H1 (cell line): Measurements from ENCODE around the gene NFIX.

Source experiments
- BACH1 ChIP-seq: IDR thresholded peaks from 2 replicates; pipeline ENCODE4 v1.6.1; 2012; ENCODE audit warnings: low read length, improper control_type of control experiment
- BRCA1 ChIP-seq: IDR thresholded peaks from 2 replicates; pipeline ENCODE4 v1.6.1; 2012; ENCODE audit warnings: low read depth, low read length, improper control_type of control experiment
- CHD2 ChIP-seq: IDR thresholded peaks from 2 replicates; pipeline ENCODE4 v1.6.1; 2012; ENCODE audit warnings: low read length, improper control_type of control experiment
- CREB1 ChIP-seq: IDR thresholded peaks from 2 replicates; pipeline ENCODE4 v1.6.1; 2012; ENCODE audit warnings: inconsistent platforms
- EP300 ChIP-seq, 2 experiments: IDR thresholded peaks; 1 replicate in 1 of 2; 2 replicates in 1 of 2; pipeline ENCODE4 v1.6.1; 2011 to 2012; ENCODE audit warnings: low read depth in 2 of 2, low read length in 2 of 2, mild to moderate bottlenecking in 2 of 2, borderline replicate concordance in 1 of 2, inconsistent platforms in 1 of 2, moderate library complexity in 1 of 2
- HDAC2 ChIP-seq, 2 experiments: fragments of 300-600 bp in 1 of 2; sonication (generic) in 1 of 2; IDR thresholded peaks; 2 replicates each; pipeline ENCODE4 v1.6.1; 2011 to 2012; ENCODE audit warnings: low read depth in 2 of 2, low read length in 2 of 2, mild to moderate bottlenecking in 2 of 2, moderate library complexity in 2 of 2, borderline replicate concordance in 1 of 2, inconsistent platforms in 1 of 2
- NRF1 ChIP-seq: IDR thresholded peaks from 2 replicates; pipeline ENCODE4 v1.6.1; 2011; ENCODE audit warnings: mild to moderate bottlenecking, low read depth, low read length, improper control_type of control experiment
- POLR2A ChIP-seq, 2 experiments: IDR thresholded peaks; 1 replicate in 1 of 2; 2 replicates in 1 of 2; pipeline ENCODE4 v1.6.1; 2011; ENCODE audit warnings: low read depth in 2 of 2, low read length in 2 of 2, mild to moderate bottlenecking in 2 of 2; ENCODE audit errors: control extremely low read depth in 1 of 2
- TAF1 ChIP-seq: IDR thresholded peaks from 2 replicates; pipeline ENCODE4 v1.6.1; 2011; ENCODE audit warnings: mild to moderate bottlenecking, low read depth, low read length
- TF ChIP-seq, protein P1 (sequence below), 3 experiments: IDR thresholded peaks; 1 replicate in 2 of 3; 2 replicates in 1 of 3; pipeline versions ENCODE4 v1.5.1 to v1.6.1; 2011; ENCODE audit warnings: low read length in 3 of 3, mild to moderate bottlenecking in 3 of 3, inconsistent platforms in 2 of 3, low read depth in 1 of 3, moderate library complexity in 1 of 3; ENCODE audit not compliant: insufficient read depth in 1 of 3; ENCODE audit errors: control extremely low read depth in 1 of 3
- TF ChIP-seq, protein P2 (sequence below): IDR thresholded peaks from 2 replicates; pipeline ENCODE4 v1.6.1; 2011; ENCODE audit warnings: low read depth, mild to moderate bottlenecking, low read length; ENCODE audit not compliant: insufficient read depth
- TF ChIP-seq, protein P3 (sequence below): IDR thresholded peaks from 2 replicates; pipeline ENCODE4 v1.6.1; 2011; ENCODE audit warnings: low read length, improper control_type of control experiment
- TF ChIP-seq, protein P4 (sequence below): IDR thresholded peaks from 2 replicates; pipeline ENCODE4 v1.6.1; 2012; ENCODE audit warnings: inconsistent platforms

DNA sequence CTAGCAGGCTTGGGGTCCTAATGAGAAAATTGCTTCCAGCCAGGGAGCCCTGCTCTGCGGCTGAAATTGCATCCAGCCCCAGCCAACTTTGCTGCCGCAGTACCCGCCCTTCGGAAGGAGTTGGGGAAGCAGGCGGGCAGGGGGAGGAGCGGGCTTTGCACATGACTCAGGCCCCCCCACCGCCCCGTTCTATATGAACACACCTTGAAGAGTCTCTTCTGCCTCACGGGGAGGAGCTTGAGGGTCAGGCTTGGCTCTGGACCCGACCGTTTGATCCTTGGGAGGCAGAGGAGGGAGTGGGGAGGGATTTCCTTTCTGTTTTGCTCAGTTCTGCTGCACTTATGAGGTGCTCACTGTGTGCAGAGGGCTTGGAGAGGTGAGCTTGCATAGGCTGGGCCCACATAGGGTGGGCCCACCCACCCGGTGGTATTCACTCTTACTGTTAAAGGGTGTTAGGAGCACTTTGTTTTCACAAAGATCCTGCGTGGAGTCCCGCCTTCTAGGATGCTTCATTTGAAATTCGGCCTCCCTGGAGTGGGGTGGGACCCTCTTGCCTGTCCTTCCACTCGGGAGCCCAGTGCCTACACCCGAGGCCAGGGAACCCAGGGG, 60.9 kb downstream of the NFIX start:
- TF ChIP-seq, protein P1, sequence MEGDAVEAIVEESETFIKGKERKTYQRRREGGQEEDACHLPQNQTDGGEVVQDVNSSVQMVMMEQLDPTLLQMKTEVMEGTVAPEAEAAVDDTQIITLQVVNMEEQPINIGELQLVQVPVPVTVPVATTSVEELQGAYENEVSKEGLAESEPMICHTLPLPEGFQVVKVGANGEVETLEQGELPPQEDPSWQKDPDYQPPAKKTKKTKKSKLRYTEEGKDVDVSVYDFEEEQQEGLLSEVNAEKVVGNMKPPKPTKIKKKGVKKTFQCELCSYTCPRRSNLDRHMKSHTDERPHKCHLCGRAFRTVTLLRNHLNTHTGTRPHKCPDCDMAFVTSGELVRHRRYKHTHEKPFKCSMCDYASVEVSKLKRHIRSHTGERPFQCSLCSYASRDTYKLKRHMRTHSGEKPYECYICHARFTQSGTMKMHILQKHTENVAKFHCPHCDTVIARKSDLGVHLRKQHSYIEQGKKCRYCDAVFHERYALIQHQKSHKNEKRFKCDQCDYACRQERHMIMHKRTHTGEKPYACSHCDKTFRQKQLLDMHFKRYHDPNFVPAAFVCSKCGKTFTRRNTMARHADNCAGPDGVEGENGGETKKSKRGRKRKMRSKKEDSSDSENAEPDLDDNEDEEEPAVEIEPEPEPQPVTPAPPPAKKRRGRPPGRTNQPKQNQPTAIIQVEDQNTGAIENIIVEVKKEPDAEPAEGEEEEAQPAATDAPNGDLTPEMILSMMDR (IDR thresholded peaks at IDR 0.05; ENCODE audit: control extremely low read depth in 1 of 3, insufficient read depth in 1 of 3, low read depth in 1 of 3, low read length in 3 of 3), result no peak
- TF ChIP-seq BRCA1, result no peak
- TF ChIP-seq CHD2, result no peak
- no peak for TF ChIP-seq EP300 (IDR thresholded peaks at IDR 0.05; ENCODE audit: borderline replicate concordance in 1 of 2, low read depth in 2 of 2, low read length in 2 of 2)
- TF ChIP-seq BACH1, result no peak
- TF ChIP-seq, protein P2, sequence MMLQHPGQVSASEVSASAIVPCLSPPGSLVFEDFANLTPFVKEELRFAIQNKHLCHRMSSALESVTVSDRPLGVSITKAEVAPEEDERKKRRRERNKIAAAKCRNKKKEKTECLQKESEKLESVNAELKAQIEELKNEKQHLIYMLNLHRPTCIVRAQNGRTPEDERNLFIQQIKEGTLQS, result no peak
- TF ChIP-seq HDAC2 (IDR thresholded peaks at IDR 0.05; ENCODE audit: borderline replicate concordance in 1 of 2, low read depth in 2 of 2, low read length in 2 of 2), result no peak
- no peak for TF ChIP-seq CREB1
- no peak for TF ChIP-seq POLR2A (IDR thresholded peaks at IDR 0.05; ENCODE audit: control extremely low read depth in 1 of 2, low read depth in 2 of 2, low read length in 2 of 2)
- TF ChIP-seq, protein P3, sequence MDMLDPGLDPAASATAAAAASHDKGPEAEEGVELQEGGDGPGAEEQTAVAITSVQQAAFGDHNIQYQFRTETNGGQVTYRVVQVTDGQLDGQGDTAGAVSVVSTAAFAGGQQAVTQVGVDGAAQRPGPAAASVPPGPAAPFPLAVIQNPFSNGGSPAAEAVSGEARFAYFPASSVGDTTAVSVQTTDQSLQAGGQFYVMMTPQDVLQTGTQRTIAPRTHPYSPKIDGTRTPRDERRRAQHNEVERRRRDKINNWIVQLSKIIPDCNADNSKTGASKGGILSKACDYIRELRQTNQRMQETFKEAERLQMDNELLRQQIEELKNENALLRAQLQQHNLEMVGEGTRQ, result no peak
- TF ChIP-seq TAF1, result no peak
- TF ChIP-seq NRF1, result no peak
- TF ChIP-seq, protein P4, sequence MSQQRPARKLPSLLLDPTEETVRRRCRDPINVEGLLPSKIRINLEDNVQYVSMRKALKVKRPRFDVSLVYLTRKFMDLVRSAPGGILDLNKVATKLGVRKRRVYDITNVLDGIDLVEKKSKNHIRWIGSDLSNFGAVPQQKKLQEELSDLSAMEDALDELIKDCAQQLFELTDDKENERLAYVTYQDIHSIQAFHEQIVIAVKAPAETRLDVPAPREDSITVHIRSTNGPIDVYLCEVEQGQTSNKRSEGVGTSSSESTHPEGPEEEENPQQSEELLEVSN, result no peak
